H1 (cell line): ENCODE results near the gene GPR137.

ENCODE experiments used
- CBX5 ChIP-seq: fragments of 300-800, 300-1000 bp; sonication (generic); IDR thresholded peaks from 2 replicates; pipeline ENCODE4 v1.7.1; 2016; ENCODE audit warnings: antibody characterized with exemption, low read length, low read depth
- EZH2 ChIP-seq: fragments of 200-600 bp; sonication (generic); IDR thresholded peaks from 2 replicates; pipeline ENCODE4 v1.7.1; 2012; ENCODE audit warnings: low read depth, mild to moderate bottlenecking, moderate library complexity, low read length, inconsistent platforms; ENCODE audit not compliant: severe bottlenecking
- NANOG ChIP-seq: IDR thresholded peaks from 2 replicates; pipeline ENCODE4 v1.6.1; 2011; ENCODE audit warnings: low read length, low read depth, mild to moderate bottlenecking, inconsistent platforms; ENCODE audit not compliant: insufficient read depth, poor library complexity, severe bottlenecking
- PHF8 ChIP-seq: fragments of 200-600 bp; sonication (generic); conservative IDR thresholded peaks from 2 replicates; pipeline ENCODE4 v1.7.1; 2012; ENCODE audit warnings: low read depth, mild to moderate bottlenecking, inconsistent platforms, low read length, moderate library complexity
- POLR2A ChIP-seq, 2 experiments: IDR thresholded peaks; 1 replicate in 1 of 2; 2 replicates in 1 of 2; pipeline ENCODE4 v1.6.1; 2011; ENCODE audit warnings: low read depth in 2 of 2, low read length in 2 of 2, mild to moderate bottlenecking in 2 of 2; ENCODE audit errors: control extremely low read depth in 1 of 2
- POLR2AphosphoS5 ChIP-seq: IDR thresholded peaks from 2 replicates; pipeline ENCODE4 v1.6.1; 2011; ENCODE audit warnings: low read depth, low read length
- SAP30 ChIP-seq: fragments of 300-600 bp; sonication (generic); IDR thresholded peaks from 2 replicates; pipeline ENCODE4 v1.7.1; 2012; ENCODE audit warnings: low read length, moderate library complexity, mild to moderate bottlenecking, inconsistent platforms; ENCODE audit not compliant: insufficient read depth, insufficient replicate concordance
- SIN3A ChIP-seq, 2 experiments: IDR thresholded peaks in 1 of 2; conservative IDR thresholded peaks in 1 of 2; 2 replicates each; pipeline ENCODE4 v1.6.1; 2011 to 2012; ENCODE audit warnings: low read length in 2 of 2, improper control_type of control experiment in 1 of 2, low read depth in 1 of 2, mild to moderate bottlenecking in 1 of 2
- TF ChIP-seq, protein P1 (sequence below), 3 experiments: IDR thresholded peaks; 1 replicate in 2 of 3; 2 replicates in 1 of 3; pipeline versions ENCODE4 v1.5.1 to v1.6.1; 2011; ENCODE audit warnings: low read length in 3 of 3, mild to moderate bottlenecking in 3 of 3, inconsistent platforms in 2 of 3, low read depth in 1 of 3, moderate library complexity in 1 of 3; ENCODE audit not compliant: insufficient read depth in 1 of 3; ENCODE audit errors: control extremely low read depth in 1 of 3

DNA sequence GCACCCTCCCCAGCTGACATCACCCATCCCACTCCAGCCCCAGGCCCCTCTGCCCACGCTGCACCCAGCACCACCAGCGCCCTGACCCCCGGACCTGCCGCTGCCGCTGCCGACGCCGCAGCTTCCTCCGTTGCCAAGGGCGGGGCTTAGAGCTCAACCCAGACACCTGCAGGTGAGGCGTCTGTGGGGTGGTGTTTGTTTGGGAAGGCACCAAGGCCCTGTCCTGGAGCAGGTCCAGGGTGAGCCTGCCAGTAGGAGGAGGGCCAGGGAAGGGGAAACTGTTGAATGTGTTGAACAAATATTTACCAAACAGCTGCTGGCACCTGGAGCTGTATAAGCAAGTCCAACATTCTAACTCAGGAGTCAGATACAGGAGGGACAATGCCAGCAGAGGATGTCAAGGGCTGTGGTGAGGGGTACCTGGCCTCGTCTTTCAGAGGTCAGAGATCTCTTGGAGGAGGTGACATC is 48.1 kb upstream of the GPR137 start:
- TF ChIP-seq POLR2A (IDR thresholded peaks at IDR 0.05; ENCODE audit: control extremely low read depth in 1 of 2, low read depth in 2 of 2, low read length in 2 of 2) (no peak), POLR2AphosphoS5 (no peak), SIN3A (conservative IDR thresholded peaks at IDR 0.05 in 1 of 2, IDR thresholded peaks at IDR 0.05 in 1 of 2; ENCODE audit: low read depth in 1 of 2, low read length in 2 of 2) (no peak), NANOG (no peak), PHF8 (no peak), CBX5 (no peak), SAP30 (no peak), EZH2 (no peak)
- TF ChIP-seq, protein P1, sequence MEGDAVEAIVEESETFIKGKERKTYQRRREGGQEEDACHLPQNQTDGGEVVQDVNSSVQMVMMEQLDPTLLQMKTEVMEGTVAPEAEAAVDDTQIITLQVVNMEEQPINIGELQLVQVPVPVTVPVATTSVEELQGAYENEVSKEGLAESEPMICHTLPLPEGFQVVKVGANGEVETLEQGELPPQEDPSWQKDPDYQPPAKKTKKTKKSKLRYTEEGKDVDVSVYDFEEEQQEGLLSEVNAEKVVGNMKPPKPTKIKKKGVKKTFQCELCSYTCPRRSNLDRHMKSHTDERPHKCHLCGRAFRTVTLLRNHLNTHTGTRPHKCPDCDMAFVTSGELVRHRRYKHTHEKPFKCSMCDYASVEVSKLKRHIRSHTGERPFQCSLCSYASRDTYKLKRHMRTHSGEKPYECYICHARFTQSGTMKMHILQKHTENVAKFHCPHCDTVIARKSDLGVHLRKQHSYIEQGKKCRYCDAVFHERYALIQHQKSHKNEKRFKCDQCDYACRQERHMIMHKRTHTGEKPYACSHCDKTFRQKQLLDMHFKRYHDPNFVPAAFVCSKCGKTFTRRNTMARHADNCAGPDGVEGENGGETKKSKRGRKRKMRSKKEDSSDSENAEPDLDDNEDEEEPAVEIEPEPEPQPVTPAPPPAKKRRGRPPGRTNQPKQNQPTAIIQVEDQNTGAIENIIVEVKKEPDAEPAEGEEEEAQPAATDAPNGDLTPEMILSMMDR (IDR thresholded peaks at IDR 0.05; ENCODE audit: control extremely low read depth in 1 of 3, insufficient read depth in 1 of 3, low read depth in 1 of 3, low read length in 3 of 3), result no peak
